C1 segment of cervical spinal cord (tissue), 14 donors: ENCODE data around the gene NHSL1.
"Not testable (repeated sequence)": the region's sequence is repeated elsewhere in the genome, so short reads cannot be mapped to it uniquely, and the experiment has no call there.

ENCODE experiments used
- DNase-seq, 14 donors: peaks; one replicate each; lab custom pipeline; 2025; lab: John Stamatoyannopoulos, UW

NHSL1 gene

GRCh38 chr6:138428944-138429598 lies 70.2 kb downstream of the NHSL1 start:
- peak in 1 of 14 donors; percentile 81 for DNase-seq

GRCh38 chr6:138427701-138428100 lies 71.6 kb downstream of the NHSL1 start:
- DNase-seq: peak in 1 of 14 donors; percentile 15

- DNase-seq: no peak
Measured at GRCh38 chr6:138426500-138427123, 72.7 kb downstream of the NHSL1 start.

- DNase-seq: not testable (repeated sequence)
Measured at GRCh38 chr6:138425256-138425655, 74.0 kb downstream of the NHSL1 start.

- DNase-seq: no peak
Measured at GRCh38 chr6:138424004-138424904, 75.0 kb downstream of the NHSL1 start.

GRCh38 chr6:138422861-138423260 lies 76.4 kb downstream of the NHSL1 start:
- no peak for DNase-seq

GRCh38 chr6:138421608-138422007 lies 77.7 kb downstream of the NHSL1 start:
- no peak for DNase-seq

- no peak for DNase-seq
Measured at GRCh38 chr6:138421089-138421488, 78.2 kb downstream of the NHSL1 start.

- no peak for DNase-seq
Measured at GRCh38 chr6:138420356-138420755, 78.9 kb downstream of the NHSL1 start.

GRCh38 chr6:138419766-138420165 lies 79.5 kb downstream of the NHSL1 start:
- DNase-seq: no peak

- no peak for DNase-seq
Measured at GRCh38 chr6:138418118-138418742, 81.1 kb downstream of the NHSL1 start.

- no peak for DNase-seq
Measured at GRCh38 chr6:138417493-138418117, 81.7 kb downstream of the NHSL1 start.

GRCh38 chr6:138416206-138416605 lies 83.1 kb downstream of the NHSL1 start:
- no peak for DNase-seq

- peak in 1 of 14 donors; percentile 29 for DNase-seq
Measured at GRCh38 chr6:138415125-138415524, 84.2 kb downstream of the NHSL1 start.

- no peak for DNase-seq
Measured at GRCh38 chr6:138410972-138411880, 88.1 kb downstream of the NHSL1 start.

GRCh38 chr6:138410048-138410735 lies 89.1 kb downstream of the NHSL1 start:
- no peak for DNase-seq

GRCh38 chr6:138406443-138406842 lies 92.9 kb downstream of the NHSL1 start:
- peak in 1 of 14 donors; percentile 5 for DNase-seq

GRCh38 chr6:138405816-138406413 lies 93.4 kb downstream of the NHSL1 start:
- DNase-seq: no peak

GRCh38 chr6:138404666-138405337 lies 94.5 kb downstream of the NHSL1 start:
- peak in 8 of 14 donors; percentile 16 to 54 (median 44) for DNase-seq
